ENCODE measurements around the gene RASSF6.
"Not testable (repeated sequence)": the region's sequence is repeated elsewhere in the genome, so short reads cannot be mapped to it uniquely, and the experiment has no call there.

GRCh38 chr4:73628834-73629233 is 8.6 kb upstream of the RASSF6 start:
- not testable (repeated sequence) for TF ChIP-seq ZBTB7A (tag by site-specific recombination; IDR thresholded peaks at IDR 0.05; ENCODE audit: low read depth); ZBTB11 (tag by site-specific recombination; conservative IDR thresholded peaks at IDR 0.05; ENCODE audit: low read depth); ZNF768 (tag by site-specific recombination; IDR thresholded peaks at IDR 0.05); ZNF585B (tag by site-specific recombination; IDR thresholded peaks at IDR 0.05)
